Vagina (tissue), 2 donors: ENCODE data around the gene PODN. TPM values are rescaled to one million over a fixed set of nuclear protein-coding genes. Genes with fewer than 3 reads are reported as not detected.

Source experiments
- DNase-seq, 2 donors: peaks; one replicate each; pipeline ENCODE4 v3.0.0-alpha.2; 2017; ENCODE audit errors: extremely low spot score in 2 of 2
- H3K27ac ChIP-seq: fragments of 200-600 bp; sonication (generic); one replicate; pipeline ENCODE4 v1.5.1; 2019
- H3K27me3 ChIP-seq: fragments of 200-600 bp; sonication (generic); one replicate; pipeline ENCODE4 v1.5.1; 2019
- H3K36me3 ChIP-seq, 2 donors: fragments of 200-600 bp; sonication (generic); one replicate each; pipeline ENCODE4 v1.5.1; 2017 to 2019
- H3K4me1 ChIP-seq: fragments of 200-600 bp; sonication (generic); one replicate; pipeline ENCODE4 v1.5.1; 2019
- H3K4me3 ChIP-seq, 2 donors: fragments of 200-600 bp; sonication (generic); 1 replicate in 1 of 2; 2 replicates in 1 of 2; pipeline ENCODE4 v1.5.1; 2016 to 2019
- H3K9me3 ChIP-seq: fragments of 200-600 bp; sonication (generic); one replicate; pipeline ENCODE4 v1.5.1; 2019
- POLR2A ChIP-seq, 2 donors: fragments of 450-650 bp; IDR thresholded peaks; one replicate each; pipeline ENCODE4 v1.6.1; 2017; ENCODE audit warnings: antibody characterized with exemption in 2 of 2, mild to moderate bottlenecking in 2 of 2, moderate library complexity in 2 of 2
- POLR2AphosphoS5 ChIP-seq, 2 donors: sonication (generic); formaldehyde crosslinking; IDR thresholded peaks; one replicate each; pipeline ENCODE4 v1.9.0; 2017; ENCODE audit warnings: antibody characterized with exemption in 2 of 2, mild to moderate bottlenecking in 2 of 2, low read depth in 1 of 2; ENCODE audit not compliant: insufficient read depth in 1 of 2
- intact Hi-C: fragments of 100-400 bp; cut with DNase I; formaldehyde crosslinking; loops from one replicate; pipeline ENCODE4 v1.15.1; 2023
- total RNA-seq: library from RNA; depleted of rRNA; stranded (reverse); fragments of >200 nt; gene quantifications from one replicate; pipeline ENCODE4 v1.2.3, GENCODE V29; 2016
- TF ChIP-seq, protein P1 (sequence below), 3 experiments: fragments of 450-650 bp in 2 of 3; fragments of 200-600 bp in 1 of 3; sonication (generic) in 1 of 3; IDR thresholded peaks; one replicate each; pipeline ENCODE4 v1.5.1; 2017 to 2019; ENCODE audit warnings: antibody characterized with exemption in 3 of 3, mild to moderate bottlenecking in 2 of 3, moderate library complexity in 2 of 3

PODN gene
- total RNA-seq, 1 donor from 2014 or later = 207 TPM

DNA sequence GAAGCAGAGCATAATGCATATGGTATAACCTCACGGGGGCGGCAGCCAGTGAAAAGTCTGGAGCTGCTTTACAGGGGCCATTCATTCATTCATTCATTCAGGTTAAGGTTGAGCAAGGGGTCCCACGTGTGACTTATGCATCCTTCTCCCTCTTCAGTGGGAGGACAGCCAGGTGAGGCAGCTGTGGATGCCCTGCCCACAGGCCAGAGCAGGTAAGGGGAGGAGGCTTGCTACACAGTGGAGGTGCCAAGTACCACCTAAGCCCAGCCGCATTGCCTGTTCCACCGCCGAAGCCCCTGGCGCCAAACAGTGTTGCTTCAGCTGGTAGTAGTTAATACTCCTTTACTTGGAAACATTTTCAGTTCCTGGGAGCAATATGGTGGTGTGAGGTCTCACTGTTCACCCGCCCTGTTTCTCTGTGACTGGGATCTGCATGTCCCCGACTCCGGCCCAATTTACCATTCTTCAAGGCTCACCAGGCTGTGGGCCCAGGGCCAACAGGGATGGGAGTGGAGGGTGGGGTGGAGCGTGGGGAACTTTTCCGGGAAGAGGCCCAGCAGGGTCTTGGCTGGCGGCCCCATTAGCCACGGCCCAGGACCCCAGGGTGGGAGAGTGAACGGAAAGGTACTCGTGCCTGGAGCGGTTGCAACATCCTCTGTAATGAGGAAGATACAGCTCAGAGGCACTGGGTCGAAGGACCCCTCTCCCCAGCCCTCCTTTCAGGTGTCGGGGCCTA lies 722 bp upstream of the PODN start:
- peak in 1 of 2 donors; percentile 89 for DNase-seq
- H3K36me3 ChIP-seq = no peaks in the 10 kb centered on the region
- intact Hi-C loops = no loop called here

DNA sequence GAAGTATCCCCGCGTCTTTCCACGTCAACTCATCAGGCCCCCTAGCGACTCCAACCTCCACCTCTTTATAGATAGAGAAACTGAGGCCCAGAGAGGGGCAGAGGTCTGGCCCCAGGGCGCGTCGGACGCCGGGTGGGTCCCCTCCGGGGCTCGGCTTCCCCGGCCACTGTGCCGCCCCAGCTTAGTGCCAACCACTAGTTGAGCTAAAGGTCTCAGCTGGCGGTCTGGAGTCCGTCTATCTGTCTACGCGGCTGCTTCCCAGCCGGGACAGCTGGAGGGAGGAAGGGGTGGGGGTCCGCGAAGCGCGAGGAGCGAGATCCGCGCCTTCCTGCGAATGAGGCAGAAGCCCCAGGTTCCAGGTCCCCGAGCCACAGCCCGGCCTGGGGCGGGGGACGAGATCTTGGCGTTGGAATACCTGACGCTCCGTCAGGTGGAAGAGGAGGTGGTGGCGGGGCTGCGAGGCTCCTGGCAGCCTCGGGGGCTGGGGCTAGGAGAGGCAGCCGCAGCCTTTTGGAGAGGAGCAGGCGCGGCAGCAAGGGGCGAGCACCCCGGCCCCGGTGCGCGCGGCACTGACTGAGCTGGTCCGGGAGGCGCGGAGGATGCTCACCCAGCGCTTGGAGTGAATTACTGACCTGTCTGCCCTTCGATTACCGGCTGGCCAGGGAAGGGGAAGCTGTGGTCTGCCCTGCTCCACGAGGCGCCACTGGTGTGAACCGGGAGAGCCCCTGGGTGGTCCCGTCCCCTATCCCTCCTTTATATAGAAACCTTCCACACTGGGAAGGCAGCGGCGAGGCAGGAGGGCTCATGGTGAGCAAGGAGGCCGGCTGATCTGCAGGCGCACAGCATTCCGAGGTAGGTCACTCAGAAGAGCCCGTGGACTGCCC lies 937 bp downstream of the PODN start:
- peak in 1 of 2 donors; percentile 83 for DNase-seq
- TF ChIP-seq POLR2A (IDR thresholded peaks at IDR 0.05) (no peak), POLR2AphosphoS5 (IDR thresholded peaks at IDR 0.05; ENCODE audit: insufficient read depth in 1 of 2, low read depth in 1 of 2) (peak in 1 of 2 donors; percentile 10)
- TF ChIP-seq, protein P1, sequence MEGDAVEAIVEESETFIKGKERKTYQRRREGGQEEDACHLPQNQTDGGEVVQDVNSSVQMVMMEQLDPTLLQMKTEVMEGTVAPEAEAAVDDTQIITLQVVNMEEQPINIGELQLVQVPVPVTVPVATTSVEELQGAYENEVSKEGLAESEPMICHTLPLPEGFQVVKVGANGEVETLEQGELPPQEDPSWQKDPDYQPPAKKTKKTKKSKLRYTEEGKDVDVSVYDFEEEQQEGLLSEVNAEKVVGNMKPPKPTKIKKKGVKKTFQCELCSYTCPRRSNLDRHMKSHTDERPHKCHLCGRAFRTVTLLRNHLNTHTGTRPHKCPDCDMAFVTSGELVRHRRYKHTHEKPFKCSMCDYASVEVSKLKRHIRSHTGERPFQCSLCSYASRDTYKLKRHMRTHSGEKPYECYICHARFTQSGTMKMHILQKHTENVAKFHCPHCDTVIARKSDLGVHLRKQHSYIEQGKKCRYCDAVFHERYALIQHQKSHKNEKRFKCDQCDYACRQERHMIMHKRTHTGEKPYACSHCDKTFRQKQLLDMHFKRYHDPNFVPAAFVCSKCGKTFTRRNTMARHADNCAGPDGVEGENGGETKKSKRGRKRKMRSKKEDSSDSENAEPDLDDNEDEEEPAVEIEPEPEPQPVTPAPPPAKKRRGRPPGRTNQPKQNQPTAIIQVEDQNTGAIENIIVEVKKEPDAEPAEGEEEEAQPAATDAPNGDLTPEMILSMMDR (IDR thresholded peaks at IDR 0.05) = no peak
- peaks cover 38% of the 10 kb centered on the region for H3K4me1 ChIP-seq
- H3K27ac ChIP-seq = peak overlapping the region; percentile 89
- H3K4me3 ChIP-seq = peak overlapping the region; percentile 56 to 86
- no peaks in the 10 kb centered on the region for H3K9me3 ChIP-seq
- intact Hi-C loops = no loop called here
- no peaks in the 10 kb centered on the region for H3K27me3 ChIP-seq
- H3K36me3 ChIP-seq = no peaks in the 10 kb centered on the region

More for the DNA sequence above, 722 bp upstream of the PODN start:
- H3K27ac ChIP-seq = peak overlapping the region; percentile 89
- peak in 1 of 2 donors; percentile 69 for TF ChIP-seq POLR2AphosphoS5 (IDR thresholded peaks at IDR 0.05; ENCODE audit: insufficient read depth in 1 of 2, low read depth in 1 of 2)
- no peak for TF ChIP-seq POLR2A (IDR thresholded peaks at IDR 0.05)
- peak overlapping the region; percentile 56 to 86 for H3K4me3 ChIP-seq
- H3K4me1 ChIP-seq = peaks cover 44% of the 10 kb centered on the region
- H3K27me3 ChIP-seq = no peaks in the 10 kb centered on the region
- H3K9me3 ChIP-seq = no peaks in the 10 kb centered on the region

DNA sequence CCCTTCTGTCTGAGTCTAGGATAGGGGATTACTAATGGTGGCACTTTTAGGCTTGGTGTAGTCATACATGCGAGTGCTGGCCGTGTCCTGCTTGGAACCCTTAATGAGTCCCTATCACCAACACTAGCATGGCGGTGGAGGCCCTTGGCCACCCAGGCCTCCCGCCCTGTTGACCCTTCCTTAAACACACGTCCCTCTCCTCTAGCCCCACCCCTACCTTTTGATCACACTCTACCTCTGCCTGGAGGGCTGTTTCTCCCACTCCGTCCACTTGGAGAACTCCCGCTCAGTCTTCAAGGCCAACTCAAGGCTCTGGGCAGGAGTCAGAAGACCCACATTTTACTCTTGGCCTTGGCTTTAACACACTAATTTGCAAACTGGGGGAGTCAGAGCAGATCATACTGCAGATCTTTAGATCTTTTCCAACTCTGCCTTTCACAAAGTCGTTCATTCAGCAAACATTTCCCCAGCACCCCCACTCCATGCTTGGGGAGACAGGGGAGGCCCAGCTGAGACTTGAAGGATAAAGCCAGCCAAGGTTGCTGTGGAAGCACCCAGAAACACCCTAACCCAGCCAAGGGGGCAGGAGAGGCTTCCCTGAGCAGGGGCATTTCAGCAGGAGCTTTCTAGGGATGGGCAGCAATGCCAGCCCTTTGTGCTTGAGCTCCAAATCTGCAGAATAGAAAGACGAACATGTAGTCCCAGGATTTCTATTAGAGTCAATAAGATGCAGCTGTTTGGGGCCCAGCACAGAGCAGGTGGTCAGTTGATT lies 1.9 kb downstream of the PODN start:
- H3K4me3 ChIP-seq = peak overlapping the region; percentile 56 to 86

DNA sequence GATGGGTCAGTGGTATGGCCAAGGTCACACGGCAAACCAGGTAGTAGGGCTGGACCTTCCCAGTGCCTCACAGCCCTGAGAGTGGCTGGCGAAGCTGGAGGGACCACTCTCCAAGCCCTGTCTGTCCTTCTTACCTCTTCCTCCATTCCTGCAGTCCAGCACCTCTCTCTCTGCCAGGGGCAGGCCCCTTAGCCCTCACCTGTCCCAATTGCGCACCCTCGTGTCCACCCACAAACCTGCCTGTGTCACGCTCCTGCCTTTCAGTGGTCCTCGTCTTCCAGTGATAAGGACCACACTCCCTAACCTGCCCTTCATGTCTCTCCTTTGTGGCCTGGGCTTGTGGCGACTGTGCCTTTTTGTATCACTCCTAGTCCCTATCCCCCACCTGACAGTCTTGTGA lies 3.4 kb downstream of the PODN start:
- Histone ChIP-seq H3K27me3 (no peaks in the 10 kb centered on the region), H3K4me1 (peaks cover 27% of the 10 kb centered on the region), H3K27ac (peak overlapping the region; percentile 89), H3K36me3 (no peaks in the 10 kb centered on the region), H3K9me3 (no peaks in the 10 kb centered on the region), H3K4me3 (no peak overlapping the region)
- DNase-seq = no peak
- TF ChIP-seq, protein P1 (IDR thresholded peaks at IDR 0.05) = no peak
- TF ChIP-seq POLR2A (IDR thresholded peaks at IDR 0.05) = no peak
- intact Hi-C loops = no loop called here

More for the DNA sequence above, 1.9 kb downstream of the PODN start:
- H3K9me3 ChIP-seq = no peaks in the 10 kb centered on the region
- peak overlapping the region; percentile 89 for H3K27ac ChIP-seq
- TF ChIP-seq POLR2A (IDR thresholded peaks at IDR 0.05) (no peak), POLR2AphosphoS5 (IDR thresholded peaks at IDR 0.05; ENCODE audit: insufficient read depth in 1 of 2, low read depth in 1 of 2) (no peak)
- TF ChIP-seq, protein P1 (IDR thresholded peaks at IDR 0.05) = no peak
- intact Hi-C loops = no loop called here
- H3K36me3 ChIP-seq = no peaks in the 10 kb centered on the region
- no peaks in the 10 kb centered on the region for H3K27me3 ChIP-seq
- peaks cover 30% of the 10 kb centered on the region for H3K4me1 ChIP-seq
- peak in 1 of 2 donors; percentile 84 for DNase-seq

DNA sequence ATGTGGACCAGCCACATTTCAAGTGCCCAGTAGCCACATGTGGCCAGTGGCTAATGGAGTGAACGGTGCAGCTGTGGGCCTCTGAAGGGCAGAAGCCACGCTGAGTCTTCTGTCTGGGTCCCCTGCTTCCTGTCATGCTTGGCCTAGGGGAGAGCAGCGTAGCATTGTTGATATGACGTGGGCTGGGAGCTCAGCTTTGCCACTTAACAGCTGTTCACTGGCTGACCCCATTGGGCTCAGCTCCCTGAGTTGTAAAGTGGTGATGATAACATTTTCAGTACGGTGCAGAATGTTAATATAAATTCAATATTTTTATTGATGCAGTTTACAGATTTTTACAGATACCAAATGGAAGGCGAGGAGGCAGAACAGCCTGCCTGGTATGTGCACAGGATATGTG lies 4.5 kb downstream of the PODN start:
- TF ChIP-seq POLR2AphosphoS5 (IDR thresholded peaks at IDR 0.05; ENCODE audit: insufficient read depth in 1 of 2, low read depth in 1 of 2) = no peak
- no peak overlapping the region for H3K4me3 ChIP-seq
- intact Hi-C loops = no loop called here
- H3K36me3 ChIP-seq = no peaks in the 10 kb centered on the region
- no peaks in the 10 kb centered on the region for H3K9me3 ChIP-seq
- no peaks in the 10 kb centered on the region for H3K27me3 ChIP-seq
- peak overlapping the region; percentile 18 for H3K27ac ChIP-seq
- H3K4me1 ChIP-seq = peaks cover 16% of the 10 kb centered on the region
- no peak for DNase-seq
